Thyroid gland (tissue), 4 donors: ENCODE measurements around the gene GRXCR1. TPM values are rescaled to one million over a fixed set of nuclear protein-coding genes. Genes with fewer than 3 reads are reported as not detected.

ENCODE experiments used
- DNase-seq, 2 donors: peaks; one replicate each; pipeline ENCODE4 v3.0.0-alpha.2; 2019
- H3K27ac ChIP-seq, 3 donors: fragments of 200-600 bp; sonication (generic); 1 replicate in 2 of 3; 2 replicates in 1 of 3; pipeline ENCODE4 v1.5.1; 2016 to 2019; ENCODE audit warnings: mild to moderate bottlenecking in 1 of 3, moderate library complexity in 1 of 3
- H3K27me3 ChIP-seq: fragments of 200-600 bp; sonication (generic); one replicate; pipeline ENCODE4 v1.5.1; 2019
- H3K36me3 ChIP-seq, 2 donors: fragments of 200-600 bp; sonication (generic); one replicate each; pipeline ENCODE4 v1.5.1; 2016 to 2019
- H3K4me1 ChIP-seq, 2 donors: fragments of 200-600 bp; sonication (generic); one replicate each; pipeline ENCODE4 v1.5.1; 2017 to 2019
- H3K4me3 ChIP-seq, 3 donors: fragments of 200-600 bp; sonication (generic); replicated peaks in 1 of 3; 1 replicate in 2 of 3; 2 replicates in 1 of 3; pipeline ENCODE4 v1.5.1; 2016; ENCODE audit warnings: mild to moderate bottlenecking in 1 of 3
- H3K9me3 ChIP-seq: fragments of 200-600 bp; sonication (generic); one replicate; pipeline ENCODE4 v1.5.1; 2017
- POLR2A ChIP-seq, 2 donors: fragments of 450-650 bp; IDR thresholded peaks; one replicate each; pipeline ENCODE4 v1.6.1; 2017; ENCODE audit warnings: antibody characterized with exemption in 2 of 2, mild to moderate bottlenecking in 2 of 2, moderate library complexity in 1 of 2
- WGBS, 2 donors: methylation state at CpG; one replicate each; pipeline ENCODE4 v1.1.5; 2017; 5-methylcytosine and 5-hydroxymethylcytosine counted together
- intact Hi-C: fragments of 100-400 bp; cut with DNase I; formaldehyde crosslinking; loops from one replicate; pipeline ENCODE4 v1.15.1; 2023
- total RNA-seq, 4 donors: library from RNA; depleted of rRNA; stranded (reverse); fragments of >200 nt; gene quantifications; one replicate each; pipeline ENCODE4 v1.2.3, GENCODE V29; 2016
- TF ChIP-seq, protein P1 (sequence below), 6 experiments: fragments of 200-600 bp in 3 of 6; fragments of 450-650 bp in 3 of 6; sonication (generic) in 3 of 6; IDR thresholded peaks; one replicate each; pipeline ENCODE4 v1.5.1; 2016 to 2019; ENCODE audit warnings: antibody characterized with exemption in 6 of 6, mild to moderate bottlenecking in 2 of 6, inconsistent platforms in 1 of 6, moderate library complexity in 1 of 6

Gene GRXCR1
- total RNA-seq, 4 donors from 2014 or later, result not detected

DNA sequence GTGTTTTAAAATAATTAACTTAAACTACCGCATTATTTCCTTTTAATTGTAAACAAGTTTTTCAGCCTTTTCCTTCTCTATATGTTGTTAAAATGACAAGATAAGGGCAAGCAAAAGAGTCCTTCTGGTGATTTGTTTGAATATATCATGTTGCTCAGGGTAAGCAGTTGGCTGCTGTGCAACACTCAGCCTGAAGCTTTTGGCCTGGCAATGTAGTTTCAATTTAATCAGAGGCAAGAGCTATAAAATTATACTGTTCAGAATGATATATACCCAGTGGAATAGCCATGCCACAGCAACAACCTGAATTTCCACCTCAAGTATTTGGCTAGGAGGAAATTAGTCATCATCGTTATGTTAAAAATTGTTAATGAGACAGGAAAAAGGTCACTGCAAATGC lies 53.4 kb downstream of the GRXCR1 start:
- H3K4me3 ChIP-seq, result no peak overlapping the region
- WGBS, 2 donors, result 90% methylated on average over 2 of the region's 2 CpGs
- TF ChIP-seq, protein P1, sequence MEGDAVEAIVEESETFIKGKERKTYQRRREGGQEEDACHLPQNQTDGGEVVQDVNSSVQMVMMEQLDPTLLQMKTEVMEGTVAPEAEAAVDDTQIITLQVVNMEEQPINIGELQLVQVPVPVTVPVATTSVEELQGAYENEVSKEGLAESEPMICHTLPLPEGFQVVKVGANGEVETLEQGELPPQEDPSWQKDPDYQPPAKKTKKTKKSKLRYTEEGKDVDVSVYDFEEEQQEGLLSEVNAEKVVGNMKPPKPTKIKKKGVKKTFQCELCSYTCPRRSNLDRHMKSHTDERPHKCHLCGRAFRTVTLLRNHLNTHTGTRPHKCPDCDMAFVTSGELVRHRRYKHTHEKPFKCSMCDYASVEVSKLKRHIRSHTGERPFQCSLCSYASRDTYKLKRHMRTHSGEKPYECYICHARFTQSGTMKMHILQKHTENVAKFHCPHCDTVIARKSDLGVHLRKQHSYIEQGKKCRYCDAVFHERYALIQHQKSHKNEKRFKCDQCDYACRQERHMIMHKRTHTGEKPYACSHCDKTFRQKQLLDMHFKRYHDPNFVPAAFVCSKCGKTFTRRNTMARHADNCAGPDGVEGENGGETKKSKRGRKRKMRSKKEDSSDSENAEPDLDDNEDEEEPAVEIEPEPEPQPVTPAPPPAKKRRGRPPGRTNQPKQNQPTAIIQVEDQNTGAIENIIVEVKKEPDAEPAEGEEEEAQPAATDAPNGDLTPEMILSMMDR (IDR thresholded peaks at IDR 0.05), result no peak
- TF ChIP-seq POLR2A (IDR thresholded peaks at IDR 0.05), result no peak

DNA sequence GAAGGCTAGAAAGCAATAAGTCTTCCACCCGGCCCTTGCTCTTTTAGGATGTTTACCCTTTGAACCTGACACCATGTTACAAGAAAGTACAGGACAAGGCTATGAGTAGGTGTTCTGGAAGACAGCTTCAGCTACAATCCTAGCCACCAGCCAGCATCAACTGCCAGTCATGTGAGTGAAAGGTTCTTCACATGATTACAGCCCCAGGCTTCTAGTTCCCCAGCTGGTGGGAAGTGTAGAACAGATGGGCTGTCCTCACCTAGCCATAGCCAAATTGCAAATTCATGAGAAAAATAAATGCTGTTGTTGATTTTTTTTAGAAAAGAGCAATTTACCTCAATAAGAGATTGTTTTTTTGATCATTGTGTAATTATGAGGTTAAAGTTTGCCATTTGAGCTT lies 60.8 kb downstream of the GRXCR1 start:
- WGBS, 2 donors, result 68 to 79% methylated on average over 1 of the region's 1 CpG
- no peaks in the 10 kb centered on the region for H3K9me3 ChIP-seq
- no peaks in the 10 kb centered on the region for H3K4me1 ChIP-seq
- no peak for DNase-seq
- intact Hi-C loops, result no loop called here
- no peak overlapping the region for H3K4me3 ChIP-seq
- H3K36me3 ChIP-seq, result no peaks in the 10 kb centered on the region
- TF ChIP-seq, protein P1 (IDR thresholded peaks at IDR 0.05), result no peak
- TF ChIP-seq POLR2A (IDR thresholded peaks at IDR 0.05), result no peak
- no peaks in the 10 kb centered on the region for H3K27me3 ChIP-seq
- no peak overlapping the region for H3K27ac ChIP-seq

More for the DNA sequence above, 53.4 kb downstream of the GRXCR1 start:
- peaks cover 4% of the 10 kb centered on the region for H3K27me3 ChIP-seq
- no peaks in the 10 kb centered on the region for H3K9me3 ChIP-seq
- no peak for DNase-seq
- intact Hi-C loops, result no loop called here
- H3K4me1 ChIP-seq, result no peaks in the 10 kb centered on the region
- no peak overlapping the region for H3K27ac ChIP-seq
- no peaks in the 10 kb centered on the region for H3K36me3 ChIP-seq

DNA sequence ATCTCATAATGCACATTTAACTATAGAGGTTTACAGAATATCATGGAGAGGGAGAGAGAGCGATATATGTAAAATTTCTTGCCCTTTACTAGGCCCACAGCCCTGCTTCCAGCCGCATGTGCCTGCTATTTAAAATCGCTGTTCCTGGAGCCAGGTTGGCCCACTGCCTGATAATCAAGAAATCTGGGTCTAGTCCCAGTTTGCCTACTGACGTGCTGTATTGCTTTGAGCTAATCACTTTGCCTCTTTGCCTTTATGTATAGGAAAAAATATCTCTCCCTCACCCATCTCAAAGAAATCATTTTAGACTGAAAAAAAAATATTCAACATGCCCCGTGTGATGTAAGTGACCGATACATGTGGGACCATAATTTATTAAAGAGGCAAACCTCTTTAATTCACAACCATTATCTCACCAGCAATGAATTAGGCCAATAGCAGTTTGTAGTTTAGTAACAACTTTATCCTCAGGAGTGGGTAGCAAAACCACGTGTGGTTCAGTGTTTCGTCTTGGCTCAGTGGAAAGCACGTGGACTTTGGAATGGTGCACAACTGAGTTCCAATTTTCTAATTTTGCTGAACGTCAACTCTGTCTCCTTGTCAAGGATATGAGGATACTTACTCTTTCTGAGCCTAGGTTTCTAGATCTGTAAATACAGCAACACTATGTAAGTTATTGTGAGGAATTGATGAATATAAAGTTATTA lies 62.6 kb downstream of the GRXCR1 start:
- Histone ChIP-seq H3K27me3 (no peaks in the 10 kb centered on the region), H3K4me1 (no peaks in the 10 kb centered on the region), H3K4me3 (no peak overlapping the region), H3K27ac (no peak overlapping the region), H3K9me3 (no peaks in the 10 kb centered on the region), H3K36me3 (no peaks in the 10 kb centered on the region)
- 68 to 71% methylated on average over 10 of the region's 10 CpGs for WGBS, 2 donors
- intact Hi-C loops, result no loop called here
- no peak for TF ChIP-seq POLR2A (IDR thresholded peaks at IDR 0.05)
- TF ChIP-seq, protein P1 (IDR thresholded peaks at IDR 0.05), result no peak
- peak; percentile 4 to 5 for DNase-seq

DNA sequence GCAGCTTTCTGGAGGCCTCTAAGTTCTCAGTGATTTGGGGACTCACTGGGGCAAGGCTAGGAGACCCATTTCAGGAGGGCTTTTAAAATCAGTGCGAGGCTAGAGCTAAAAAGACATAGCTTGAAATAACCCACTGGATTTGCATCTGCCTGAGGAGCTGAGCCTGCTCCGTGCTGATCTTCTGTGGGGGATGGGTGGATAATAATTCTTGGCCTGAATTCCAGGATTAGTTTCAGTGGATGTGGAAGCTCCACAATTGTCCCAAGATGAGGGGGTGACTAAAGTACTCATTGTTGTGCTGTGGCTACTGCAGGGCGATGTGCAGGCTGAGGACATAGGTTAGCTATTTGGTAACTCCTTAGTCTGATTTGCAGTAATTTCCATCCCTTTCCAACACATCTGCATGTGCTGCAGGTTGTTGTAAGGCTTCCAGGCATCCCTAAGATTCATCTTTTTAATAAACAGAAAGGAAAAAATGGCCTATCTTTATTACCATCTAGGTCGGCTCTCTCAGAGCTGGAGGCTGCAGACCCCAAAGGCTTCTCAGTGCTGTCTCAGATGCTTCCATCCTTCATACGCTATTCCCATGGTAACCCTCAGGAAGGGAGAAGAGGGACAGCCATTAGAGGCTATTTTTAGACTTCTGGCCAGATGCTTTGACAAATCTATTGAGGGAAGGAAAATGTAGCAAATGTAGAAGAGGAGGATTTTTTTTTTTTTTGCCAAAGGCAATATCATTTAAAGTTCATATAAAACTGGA lies 63.4 kb downstream of the GRXCR1 start:
- no peak for TF ChIP-seq POLR2A (IDR thresholded peaks at IDR 0.05)
- TF ChIP-seq, protein P1 (IDR thresholded peaks at IDR 0.05), result no peak
- no peaks in the 10 kb centered on the region for H3K4me1 ChIP-seq
- H3K27ac ChIP-seq, result no peak overlapping the region
- WGBS, 2 donors, result 67 to 68% methylated on average over 5 of the region's 5 CpGs
- no peaks in the 10 kb centered on the region for H3K9me3 ChIP-seq
- intact Hi-C loops, result no loop called here
- H3K4me3 ChIP-seq, result no peak overlapping the region
- no peaks in the 10 kb centered on the region for H3K36me3 ChIP-seq
- no peaks in the 10 kb centered on the region for H3K27me3 ChIP-seq
- no peak for DNase-seq

DNA sequence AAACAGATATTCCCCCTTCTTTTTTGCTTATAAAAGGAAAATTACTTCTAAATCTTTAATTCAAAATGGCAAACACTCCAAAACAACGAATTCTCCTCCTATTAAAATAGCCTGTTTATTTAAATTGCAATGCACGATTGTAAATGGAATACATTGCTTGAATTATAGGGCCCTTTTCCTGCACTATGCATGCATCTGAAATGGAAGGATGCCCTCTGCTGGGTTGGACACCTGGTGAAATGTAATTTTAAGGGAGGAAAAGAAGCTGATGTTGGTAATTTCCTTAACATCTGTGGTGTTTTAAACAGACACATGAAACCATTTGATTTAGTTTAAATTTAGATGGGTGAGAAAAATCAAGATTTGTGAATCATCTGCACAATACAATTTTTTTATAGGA lies 72.8 kb downstream of the GRXCR1 start:
- no peak overlapping the region for H3K27ac ChIP-seq
- no peaks in the 10 kb centered on the region for H3K36me3 ChIP-seq
- no peaks in the 10 kb centered on the region for H3K4me1 ChIP-seq
- TF ChIP-seq POLR2A (IDR thresholded peaks at IDR 0.05), result no peak
- TF ChIP-seq, protein P1 (IDR thresholded peaks at IDR 0.05), result peak in 2 of 6 experiments; percentile 9 to 19
- intact Hi-C loops, result no loop called here
- H3K9me3 ChIP-seq, result no peaks in the 10 kb centered on the region
- WGBS, 2 donors, result 37 to 39% methylated on average over 2 of the region's 2 CpGs
- no peak overlapping the region for H3K4me3 ChIP-seq
- H3K27me3 ChIP-seq, result no peaks in the 10 kb centered on the region
- peak in 1 of 2 donors; percentile 1 for DNase-seq
